A673 (cell line): ENCODE data around the gene SLF2. TPM values are rescaled to one million over a fixed set of nuclear protein-coding genes. Genes with fewer than 3 reads are reported as not detected.

Experiments used
- Bru-seq: library from RNA; stranded (reverse); fragments of 400-500 nt; gene quantifications from one replicate; lab custom pipeline; 2021; lab: Mats Ljungman, UMichigan
- BruChase-seq, 2 experiments: library from RNA; stranded (reverse); fragments of 400-500 nt; gene quantifications; one replicate each; lab custom pipeline; 2021; lab: Mats Ljungman, UMichigan
- BruUV-seq: library from RNA; stranded (reverse); fragments of 400-500 nt; replicated peaks from 2 replicates; lab custom pipeline; 2021; lab: Mats Ljungman, UMichigan
- CTCF ChIA-PET: fragments of 300-600 bp; sonication (Branson Sonifier 250); formaldehyde crosslinking; loops from one replicate; lab custom pipeline; 2022; ENCODE audit warnings: antibody characterized with exemption; lab: Charles Lee
- POLR2A ChIA-PET: fragments of 300-600 bp; sonication (Branson Sonifier 250); formaldehyde crosslinking; loops from one replicate; lab custom pipeline; 2022; ENCODE audit warnings: antibody characterized with exemption; ENCODE audit not compliant: low non-redundant PET; lab: Charles Lee
- DNase-seq: peaks from one replicate; pipeline ENCODE4 v3.0.0-alpha.2; 2015; ENCODE audit warnings: low spot score
- H3K27ac ChIP-seq: fragments of 200-600 bp; sonication (generic); 2 replicates; pipeline ENCODE4 v1.5.1; 2016; ENCODE audit warnings: mixed run types, low read depth, mild to moderate bottlenecking, mixed read lengths, antibody characterized with exemption, low read length; ENCODE audit not compliant: poor library complexity, severe bottlenecking
- H3K27me3 ChIP-seq: fragments of 200-600 bp; sonication (generic); replicated peaks from 2 replicates; pipeline ENCODE4 v1.6.1; 2017; ENCODE audit warnings: mixed run types, low read depth, mild to moderate bottlenecking, mixed read lengths, antibody characterized with exemption, low read length; ENCODE audit not compliant: insufficient read depth, poor library complexity
- H3K36me3 ChIP-seq: fragments of 200-600 bp; sonication (generic); 2 replicates; pipeline ENCODE4 v1.6.1; 2016; ENCODE audit warnings: mixed run types, mild to moderate bottlenecking, mixed read lengths, antibody characterized with exemption, low read length; ENCODE audit not compliant: insufficient read depth, poor library complexity, severe bottlenecking
- H3K4me1 ChIP-seq: fragments of 200-600 bp; sonication (generic); 2 replicates; pipeline ENCODE4 v1.6.1; 2017; ENCODE audit warnings: mixed run types, mild to moderate bottlenecking, mixed read lengths, antibody characterized with exemption, low read length; ENCODE audit not compliant: insufficient read depth, poor library complexity, severe bottlenecking
- H3K4me3 ChIP-seq: fragments of 200-600 bp; sonication (generic); 2 replicates; pipeline ENCODE4 v1.5.1; 2016; ENCODE audit warnings: low read depth, mixed run types, mild to moderate bottlenecking, mixed read lengths, low read length; ENCODE audit not compliant: poor library complexity, severe bottlenecking
- H3K9me3 ChIP-seq: fragments of 200-600 bp; sonication (generic); 2 replicates; pipeline ENCODE4 v1.6.1; 2016; ENCODE audit warnings: mixed run types, low read depth, mild to moderate bottlenecking, mixed read lengths, antibody characterized with exemption, low read length; ENCODE audit not compliant: poor library complexity, severe bottlenecking
- CTCF ChIP-seq: fragments of 300-800, 200-600 bp; sonication (generic); conservative IDR thresholded peaks from 2 replicates; pipeline ENCODE4 v1.5.1; 2017; ENCODE audit warnings: low read depth, mild to moderate bottlenecking, antibody characterized with exemption, low read length, moderate library complexity, mixed read lengths
- EZH2 ChIP-seq: fragments of 200-600 bp; sonication (generic); IDR thresholded peaks from 2 replicates; pipeline ENCODE4 v1.6.1; 2017; ENCODE audit warnings: borderline replicate concordance, low read depth, mild to moderate bottlenecking, mixed read lengths, antibody characterized with exemption, low read length; ENCODE audit not compliant: poor library complexity, severe bottlenecking
- intact Hi-C: fragments of 100-400 bp; cut with micrococcal nuclease; formaldehyde crosslinking; loops from one replicate; pipeline ENCODE4 v1.10.0; 2022; ENCODE audit not compliant: unreplicated experiment
- long read RNA-seq: library from polyadenylated mRNA; stranded (forward); transcript quantifications from one replicate; pipeline ENCODE4 v2.0.0, GENCODE V29; 2022
- total RNA-seq: library from RNA; stranded (reverse); gene quantifications from 2 replicates; pipeline ENCODE4 v1.2.3, GENCODE V29; 2021

The SLF2 gene
- total RNA-seq (34.6 and 39.4 TPM in 2 replicates), Bru-seq, nascent RNA (percentile 88 among the genes with signal in this experiment), BruChase-seq, experiment 1, labeled RNA remaining after a 2-hour chase (percentile 87 among the genes with signal in this experiment), BruChase-seq, experiment 2, labeled RNA remaining after a 6-hour chase (percentile 84 among the genes with signal in this experiment)
- long read RNA-seq, full-length matches to known transcripts, result 31 of 49 reads
- long read RNA-seq, partial matches to known transcripts, result 3 of 49 reads
- long read RNA-seq, other reads (novel, unspliced or antisense), result 15 of 49 reads

DNA sequence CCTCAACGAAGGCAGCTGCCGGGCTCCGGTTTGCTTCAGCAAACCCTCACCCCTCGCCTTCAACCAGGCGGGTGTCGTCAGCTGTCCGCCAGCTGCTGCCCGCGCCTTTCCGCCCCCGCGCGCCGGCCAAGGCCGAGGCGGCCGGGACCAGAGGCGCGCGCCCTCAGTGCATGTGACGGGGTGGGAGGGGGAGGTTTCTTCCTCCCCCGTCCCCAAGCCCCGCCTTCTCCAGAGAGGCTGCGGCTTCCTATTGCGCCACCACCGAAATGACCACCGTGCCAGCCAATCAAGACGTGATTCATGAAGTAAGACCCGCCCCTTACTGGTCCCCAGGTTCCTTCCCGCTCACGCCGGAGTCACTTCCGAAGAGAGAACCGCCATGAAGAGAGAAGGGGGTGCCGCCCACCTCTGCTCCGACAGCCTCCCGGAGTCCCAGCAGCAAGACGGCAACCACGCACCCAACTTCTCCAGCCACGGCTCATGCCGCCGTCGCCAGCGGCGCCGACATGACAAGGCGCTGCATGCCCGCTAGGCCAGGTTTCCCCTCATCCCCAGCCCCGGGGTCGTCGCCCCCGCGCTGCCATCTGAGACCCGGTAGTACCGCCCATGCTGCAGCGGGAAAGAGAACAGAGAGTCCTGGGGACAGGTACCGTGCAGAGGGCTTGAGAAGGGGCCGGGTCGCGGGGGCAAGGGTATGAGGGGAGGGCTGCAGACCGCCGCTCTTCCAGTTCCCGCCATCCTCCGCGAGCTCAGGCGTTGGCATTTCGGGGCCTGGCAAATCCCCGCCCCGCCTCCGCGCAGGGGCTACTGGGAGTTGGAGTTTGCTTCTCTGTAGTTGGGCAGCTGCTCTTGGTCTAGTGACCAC lies at the start of gene SLF2:
SLF2 (plus strand) TSS at position 359 of the 865 bp plus-strand sequence; CDS start at position 507, 148 bp downstream.
- H3K27me3 ChIP-seq, result no peaks in the 10 kb centered on the region
- ChIA-PET CTCF (interaction anchor here (0.6 to 0.7 kb wide), 2 partner anchors 34 to 1056 kb away, joined by 3 to 4 read pairs; no protein-coding TSS in a partner anchor), POLR2A (no interaction called here)
- peak within 1 kb of the TSS; percentile 84 for H3K27ac ChIP-seq
- peak within 1 kb of the TSS; percentile 86 for H3K4me3 ChIP-seq
- no peaks in the 10 kb centered on the region for H3K9me3 ChIP-seq
- H3K36me3 ChIP-seq, result peaks cover 20% of the 10 kb centered on the region
- no peak for TF ChIP-seq CTCF
- no peak for TF ChIP-seq EZH2
- DNase-seq, result peak; percentile 99
- no TSS peak for BruUV-seq
- peaks cover 31% of the 10 kb centered on the region for H3K4me1 ChIP-seq
- intact Hi-C loops, result loop anchor here (1.0 kb wide), 1 partner anchor 22 kb away; no protein-coding TSS in a partner anchor

DNA sequence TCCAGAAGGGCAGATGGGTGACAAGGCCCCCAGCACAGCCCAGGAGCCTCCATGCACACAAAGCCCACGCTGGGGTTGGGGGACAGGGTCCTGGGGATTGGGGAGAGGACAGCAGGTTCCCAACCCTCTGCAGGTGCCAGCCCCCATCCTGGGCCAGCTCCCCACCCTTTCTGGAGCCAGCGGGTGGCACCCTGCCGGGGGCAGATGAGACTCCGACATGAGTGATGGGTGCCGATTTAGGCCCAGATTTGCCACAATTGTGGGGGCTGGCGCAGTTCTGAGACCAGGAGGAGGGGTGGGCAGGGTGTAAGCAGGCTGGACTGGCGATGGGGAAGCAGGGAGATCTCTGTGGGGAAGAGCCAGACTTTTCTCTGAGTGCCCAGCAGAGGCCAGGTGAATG lies 49.3 kb upstream of the SLF2 start:
- CTCF ChIA-PET, result no interaction called here
- Histone ChIP-seq H3K36me3 (no peaks in the 10 kb centered on the region), H3K4me1 (peaks cover 10% of the 10 kb centered on the region), H3K27ac (no peak overlapping the region), H3K27me3 (peaks cover 36% of the 10 kb centered on the region), H3K4me3 (no peak overlapping the region), H3K9me3 (no peaks in the 10 kb centered on the region)
- DNase-seq, result no peak
- no TSS peak for BruUV-seq
- no peak for TF ChIP-seq CTCF
- TF ChIP-seq EZH2, result no peak
- intact Hi-C loops, result no loop called here
- POLR2A ChIA-PET, result no interaction called here

DNA sequence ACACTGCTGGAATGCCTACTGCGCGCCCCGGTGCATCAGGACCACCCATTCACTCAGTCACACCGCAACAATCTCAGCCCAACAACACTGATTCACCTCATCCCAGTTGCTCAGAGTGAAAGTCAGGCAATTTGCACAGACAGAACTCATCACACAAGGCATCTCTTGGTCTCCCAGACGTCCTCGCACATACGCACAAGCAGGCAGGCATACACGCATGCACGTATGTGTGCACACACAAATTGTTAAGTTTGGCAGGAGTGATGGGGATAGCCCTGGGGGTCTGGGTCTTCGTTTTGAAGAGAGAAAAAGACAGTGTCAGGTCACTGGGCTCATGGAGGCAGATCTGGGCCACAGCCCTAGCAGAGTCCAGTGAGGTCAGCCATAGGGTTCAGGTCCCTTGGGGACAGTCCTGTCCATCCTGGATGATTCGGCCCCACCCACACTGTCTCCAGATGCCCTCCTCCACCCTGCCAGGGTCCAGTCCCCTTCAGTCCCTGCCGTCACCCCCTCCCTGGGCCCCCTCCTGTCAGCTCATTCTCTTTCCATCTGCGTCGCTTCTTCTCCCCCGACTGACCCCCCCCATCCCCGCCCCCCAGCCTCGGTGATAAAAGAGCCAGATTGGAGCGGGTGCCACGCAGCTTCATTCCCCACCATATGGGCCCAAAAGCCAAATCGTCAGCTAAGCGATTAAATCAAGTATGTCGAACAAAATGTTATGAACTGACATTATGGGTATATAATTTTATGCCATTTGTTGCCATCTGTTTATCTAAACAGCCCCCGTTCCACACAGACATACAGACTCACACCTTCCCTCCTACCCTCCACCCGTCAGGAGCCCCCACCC lies 48.5 kb upstream of the SLF2 start:
- DNase-seq, result no peak
- H3K27ac ChIP-seq, result no peak overlapping the region
- POLR2A ChIA-PET, result no interaction called here
- peaks cover 27% of the 10 kb centered on the region for H3K27me3 ChIP-seq
- peaks cover 10% of the 10 kb centered on the region for H3K4me1 ChIP-seq
- TF ChIP-seq CTCF (no peak), EZH2 (no peak)
- BruUV-seq, result no TSS peak
- H3K9me3 ChIP-seq, result no peaks in the 10 kb centered on the region
- CTCF ChIA-PET, result no interaction called here
- no peaks in the 10 kb centered on the region for H3K36me3 ChIP-seq
- no peak overlapping the region for H3K4me3 ChIP-seq
- intact Hi-C loops, result no loop called here
